DND-41 (cell line): ENCODE results near the gene CHRNB4.

Experiments used
- ATAC-seq: fragments of 200-7000 bp; cut with Tn5 transposase; 3 replicates; pipeline ENCODE4 v1.9.1; 2021; ENCODE audit warnings: low read depth; ENCODE audit not compliant: insufficient read depth
- DNase-seq: peaks from one replicate; pipeline ENCODE4 v3.0.0-alpha.2; 2020
- H2AFZ ChIP-seq: 2 replicates; pipeline ENCODE4 v1.6.0; 2012; ENCODE audit warnings: low read depth, low read length
- H3K27ac ChIP-seq: 2 replicates; pipeline ENCODE4 v1.5.1; 2012; ENCODE audit warnings: low read length, inconsistent platforms
- H3K27me3 ChIP-seq: fragments of 200-600 bp; sonication (generic); 2 replicates; pipeline ENCODE4 v1.6.0; 2012; ENCODE audit warnings: low read length, mild to moderate bottlenecking, inconsistent platforms; ENCODE audit not compliant: insufficient read depth, poor library complexity
- H3K36me3 ChIP-seq: 2 replicates; pipeline ENCODE4 v1.5.1; 2012; ENCODE audit warnings: low read length, inconsistent platforms; ENCODE audit not compliant: insufficient read depth
- H3K4me1 ChIP-seq: 2 replicates; pipeline ENCODE4 v1.5.1; 2012; ENCODE audit warnings: mild to moderate bottlenecking, low read length; ENCODE audit not compliant: insufficient read depth
- H3K4me2 ChIP-seq: 2 replicates; pipeline ENCODE4 v1.6.0; 2012; ENCODE audit warnings: mild to moderate bottlenecking, moderate library complexity, low read length, inconsistent platforms; ENCODE audit not compliant: insufficient read depth
- H3K4me3 ChIP-seq, 2 experiments: fragments of 200-600 bp in 1 of 2; shearing (Covaris generic) in 1 of 2; 2 replicates each; pipeline ENCODE4 v1.5.1; 2012 to 2016; ENCODE audit warnings: inconsistent platforms in 2 of 2, low read length in 2 of 2, mild to moderate bottlenecking in 2 of 2, low read depth in 1 of 2, moderate library complexity in 1 of 2
- H3K79me2 ChIP-seq: 2 replicates; pipeline ENCODE4 v1.6.0; 2012; ENCODE audit warnings: low read length, inconsistent platforms; ENCODE audit not compliant: insufficient read depth
- H3K9ac ChIP-seq: 2 replicates; pipeline ENCODE4 v1.6.0; 2012; ENCODE audit warnings: low read depth, mild to moderate bottlenecking, inconsistent platforms, low read length, moderate library complexity
- H3K9me3 ChIP-seq: 2 replicates; pipeline ENCODE4 v1.5.1; 2012; ENCODE audit warnings: low read length, moderate library complexity, mild to moderate bottlenecking, inconsistent platforms; ENCODE audit not compliant: insufficient read depth, severe bottlenecking
- H4K20me1 ChIP-seq: 2 replicates; pipeline ENCODE4 v1.6.0; 2012; ENCODE audit warnings: low read length; ENCODE audit not compliant: insufficient read depth
- CTCF ChIP-seq: IDR thresholded peaks from 2 replicates; pipeline ENCODE4 v1.5.1; 2012; ENCODE audit warnings: borderline replicate concordance, low read length, moderate library complexity, mild to moderate bottlenecking; ENCODE audit not compliant: poor library complexity, severe bottlenecking; ENCODE audit errors: extremely low read depth
- EZH2 ChIP-seq: IDR thresholded peaks from 3 replicates; pipeline ENCODE4 v1.6.1; 2012; ENCODE audit warnings: borderline replicate concordance, low read depth, mild to moderate bottlenecking, moderate library complexity, low read length, inconsistent platforms; ENCODE audit not compliant: severe bottlenecking

Gene CHRNB4

DNA sequence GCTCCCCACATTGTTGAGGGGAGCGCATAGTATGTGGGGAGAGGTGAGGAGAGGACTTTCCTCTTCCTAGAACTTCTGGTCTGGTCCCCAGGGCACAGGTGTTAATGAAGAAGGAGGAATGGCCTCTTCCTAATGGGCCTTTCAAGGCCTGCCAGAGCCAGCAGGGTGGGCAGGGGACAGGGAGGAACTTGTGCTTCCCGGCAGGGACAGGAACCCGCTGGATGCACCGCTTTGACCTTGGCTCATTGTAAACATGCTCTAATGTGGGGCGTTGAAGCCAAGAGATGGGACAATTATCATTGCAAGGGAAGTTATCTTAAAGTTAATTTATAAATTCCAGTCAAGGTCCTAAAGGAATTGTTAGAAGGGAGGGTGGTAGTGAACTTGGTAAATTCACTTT lies 21.0 kb upstream of the CHRNB4 start:
- H3K27ac ChIP-seq = no peak overlapping the region
- no peaks in the 10 kb centered on the region for H3K36me3 ChIP-seq
- no peaks in the 10 kb centered on the region for H3K9me3 ChIP-seq
- no peak for DNase-seq
- H3K27me3 ChIP-seq = no peaks in the 10 kb centered on the region
- no peak overlapping the region for H3K4me2 ChIP-seq
- H3K9ac ChIP-seq = no peak overlapping the region
- no peaks in the 10 kb centered on the region for H4K20me1 ChIP-seq
- H3K4me1 ChIP-seq = no peaks in the 10 kb centered on the region
- H3K79me2 ChIP-seq = no peaks in the 10 kb centered on the region
- TF ChIP-seq EZH2 (no peak), CTCF (no peak)
- H3K4me3 ChIP-seq = no peak overlapping the region
- H2AFZ ChIP-seq = no peak overlapping the region
- no peak for ATAC-seq

DNA sequence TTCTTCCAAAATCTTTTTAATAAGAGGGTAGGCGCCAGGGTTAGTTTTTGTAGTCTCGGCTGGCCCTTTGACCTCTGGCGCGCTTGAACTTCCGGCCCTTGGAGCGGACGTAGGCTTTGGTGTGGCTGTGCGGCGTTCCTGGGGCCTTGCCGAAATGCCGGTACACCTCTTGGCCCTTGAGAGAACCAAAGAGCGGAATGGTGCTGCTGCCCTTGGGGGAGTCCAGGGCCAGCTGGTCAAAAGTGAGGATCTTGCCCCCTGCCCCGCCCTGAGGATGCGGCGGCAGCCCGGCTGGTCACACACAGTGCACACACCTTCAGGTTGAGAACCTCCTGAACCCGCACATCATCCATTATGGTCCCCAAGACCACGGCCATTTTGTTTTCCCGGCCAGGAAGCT lies 20.0 kb upstream of the CHRNB4 start:
- H3K27ac ChIP-seq = no peak overlapping the region
- ATAC-seq (no peak), DNase-seq (no peak)
- no peaks in the 10 kb centered on the region for H3K79me2 ChIP-seq
- no peaks in the 10 kb centered on the region for H3K36me3 ChIP-seq
- H2AFZ ChIP-seq = no peak overlapping the region
- H3K9ac ChIP-seq = no peak overlapping the region
- no peaks in the 10 kb centered on the region for H3K9me3 ChIP-seq
- TF ChIP-seq EZH2 (no peak), CTCF (no peak)
- no peak overlapping the region for H3K4me3 ChIP-seq
- H3K4me2 ChIP-seq = no peak overlapping the region
- H3K4me1 ChIP-seq = no peaks in the 10 kb centered on the region
- H3K27me3 ChIP-seq = peaks cover 3% of the 10 kb centered on the region
- H4K20me1 ChIP-seq = no peaks in the 10 kb centered on the region

- no peak overlapping the region for H2AFZ ChIP-seq
- H3K27ac ChIP-seq = no peak overlapping the region
- H3K4me1 ChIP-seq = no peaks in the 10 kb centered on the region
- no peaks in the 10 kb centered on the region for H4K20me1 ChIP-seq
- H3K36me3 ChIP-seq = no peaks in the 10 kb centered on the region
- H3K4me3 ChIP-seq = no peak overlapping the region
- DNase-seq (no peak), ATAC-seq (no peak)
- TF ChIP-seq EZH2 (no peak), CTCF (no peak)
- H3K9me3 ChIP-seq = no peaks in the 10 kb centered on the region
- no peaks in the 10 kb centered on the region for H3K79me2 ChIP-seq
- H3K4me2 ChIP-seq = no peak overlapping the region
- no peak overlapping the region for H3K9ac ChIP-seq
- H3K27me3 ChIP-seq = peaks cover 3% of the 10 kb centered on the region
Measured at GRCh38 chr15:78660584-78660983, 19.6 kb upstream of the CHRNB4 start.

DNA sequence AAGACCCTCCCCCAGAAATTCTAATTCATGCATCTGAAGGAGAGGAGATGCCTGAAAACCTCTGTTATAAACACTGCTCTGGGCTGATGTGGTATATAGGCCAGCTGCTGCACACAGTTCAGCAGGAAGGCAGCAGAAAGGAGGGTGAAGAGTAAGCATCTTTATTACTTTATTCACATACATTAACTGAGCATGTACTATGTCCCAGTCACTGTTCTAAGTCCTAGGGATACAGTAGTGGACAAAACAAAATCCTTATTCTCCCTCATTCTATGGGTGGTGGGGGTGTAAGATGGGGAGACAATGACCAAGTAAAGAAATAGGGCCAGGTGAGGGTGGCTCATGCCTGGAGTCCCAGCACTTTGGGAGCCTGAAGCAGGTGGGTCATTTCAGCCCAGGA lies 17.8 kb upstream of the CHRNB4 start:
- DNase-seq (no peak), ATAC-seq (no peak)
- H3K9me3 ChIP-seq = no peaks in the 10 kb centered on the region

More for the DNA sequence above, 17.8 kb upstream of the CHRNB4 start:
- no peaks in the 10 kb centered on the region for H3K36me3 ChIP-seq
- peaks cover 3% of the 10 kb centered on the region for H3K27me3 ChIP-seq
- no peak overlapping the region for H3K4me2 ChIP-seq
- no peak overlapping the region for H3K9ac ChIP-seq
- no peaks in the 10 kb centered on the region for H3K4me1 ChIP-seq
- H3K79me2 ChIP-seq = no peaks in the 10 kb centered on the region
- no peaks in the 10 kb centered on the region for H4K20me1 ChIP-seq
- no peak overlapping the region for H2AFZ ChIP-seq
- no peak for TF ChIP-seq EZH2
- no peak for TF ChIP-seq CTCF
- no peak overlapping the region for H3K27ac ChIP-seq
- H3K4me3 ChIP-seq = no peak overlapping the region
